GM23248 (cell line): ENCODE results near the gene DOCK3. TPM values are rescaled to one million over a fixed set of nuclear protein-coding genes. Genes with fewer than 3 reads are reported as not detected.

ENCODE experiments used
- DNase-seq: peaks from one replicate; pipeline ENCODE4 v3.0.0-alpha.2; 2015
- H2AFZ ChIP-seq: fragments of 200-600 bp; sonication (generic); 2 replicates; pipeline ENCODE4 v1.6.1; 2016; ENCODE audit warnings: antibody characterized with exemption
- H3F3A ChIP-seq: fragments of 200-600 bp; sonication (generic); 2 replicates; pipeline ENCODE4 v1.6.1; 2016; ENCODE audit warnings: mild to moderate bottlenecking, antibody characterized with exemption, mixed run types; ENCODE audit not compliant: insufficient read depth
- H3K27ac ChIP-seq: fragments of 200-600 bp; sonication (generic); 2 replicates; pipeline ENCODE4 v1.5.1; 2016; ENCODE audit warnings: mild to moderate bottlenecking
- H3K27me3 ChIP-seq: fragments of 200-600 bp; sonication (generic); replicated peaks from 2 replicates; pipeline ENCODE4 v1.6.1; 2016; ENCODE audit warnings: mild to moderate bottlenecking; ENCODE audit not compliant: insufficient read depth
- H3K36me3 ChIP-seq: fragments of 200-600 bp; sonication (generic); 2 replicates; pipeline ENCODE4 v1.6.1; 2016; ENCODE audit warnings: low read depth, mild to moderate bottlenecking
- H3K4me1 ChIP-seq: fragments of 200-600 bp; sonication (generic); 2 replicates; pipeline ENCODE4 v1.6.1; 2016; ENCODE audit warnings: mild to moderate bottlenecking; ENCODE audit not compliant: insufficient read depth
- H3K4me2 ChIP-seq: fragments of 200-600 bp; sonication (generic); one replicate; pipeline ENCODE4 v1.6.1; 2016; ENCODE audit warnings: mild to moderate bottlenecking; ENCODE audit not compliant: unreplicated experiment
- H3K4me3 ChIP-seq: fragments of 200-600 bp; sonication (generic); 2 replicates; pipeline ENCODE4 v1.5.1; 2016; ENCODE audit warnings: mild to moderate bottlenecking
- H3K79me2 ChIP-seq: fragments of 200-600 bp; sonication (generic); 2 replicates; pipeline ENCODE4 v1.6.1; 2016; ENCODE audit warnings: mild to moderate bottlenecking; ENCODE audit not compliant: insufficient read depth
- H3K9ac ChIP-seq: fragments of 200-600 bp; sonication (generic); 2 replicates; pipeline ENCODE4 v1.6.1; 2016; ENCODE audit warnings: mild to moderate bottlenecking
- H3K9me2 ChIP-seq: fragments of 200-600 bp; sonication (generic); 2 replicates; pipeline ENCODE4 v1.6.1; 2016; ENCODE audit warnings: mixed run types, mild to moderate bottlenecking, moderate library complexity; ENCODE audit not compliant: insufficient read depth
- H3K9me3 ChIP-seq: fragments of 200-600 bp; sonication (generic); one replicate; pipeline ENCODE4 v1.6.1; 2017; ENCODE audit warnings: low read depth
- H4K20me1 ChIP-seq: fragments of 200-600 bp; sonication (generic); 2 replicates; pipeline ENCODE4 v1.6.0; 2016; ENCODE audit not compliant: insufficient read depth
- EZH2 ChIP-seq: fragments of 200-600 bp; sonication (generic); IDR thresholded peaks from 2 replicates; pipeline ENCODE4 v1.6.1; 2018; ENCODE audit warnings: antibody characterized with exemption, mild to moderate bottlenecking; ENCODE audit not compliant: insufficient read depth, poor library complexity, severe bottlenecking
- EZH2phosphoT487 ChIP-seq: fragments of 200-600 bp; sonication (generic); IDR thresholded peaks from 2 replicates; pipeline ENCODE4 v1.6.1; 2018; ENCODE audit warnings: antibody characterized with exemption, moderate library complexity, mild to moderate bottlenecking, low read depth; ENCODE audit not compliant: insufficient read depth
- WGBS, 2 experiments: methylation state at CpG; one replicate each; pipeline ENCODE4 v1.1.6; 2015 to 2017; ENCODE audit warnings: low lambda C conversion rate in 2 of 2, low coverage in 1 of 2; ENCODE audit errors: missing lambda C conversion rate in 2 of 2; 5-methylcytosine and 5-hydroxymethylcytosine counted together
- in situ Hi-C: fragments of 300-500 bp; cut with MboI; formaldehyde crosslinking; loops from 2 replicates; pipeline ENCODE4 v1.15.0; 2020
- polyA plus RNA-seq: library from polyadenylated mRNA; unstranded; fragments of >200 nt; fragmentation: Nextera tagmentation; extraction: Ambion mirVana; gene quantifications from 2 replicates; pipeline ENCODE4 v1.2.1, GENCODE V29; 2016
- total RNA-seq: library from RNA; depleted of rRNA; stranded (reverse); fragments of >200 nt; shearing (Covaris generic); gene quantifications from 2 replicates; pipeline ENCODE4 v1.2.3, GENCODE V29; 2014

The DOCK3 gene
- total and polyA plus RNA-seq, 2 experiments from 2014 or later, result 0.23 to 0.43 TPM

- H3K27ac ChIP-seq, result no peak overlapping the region
- H3K79me2 ChIP-seq, result no peaks in the 10 kb centered on the region
- TF ChIP-seq EZH2phosphoT487 (no peak), EZH2 (no peak)
- H3K9me2 ChIP-seq, result no peaks in the 10 kb centered on the region
- H4K20me1 ChIP-seq, result no peaks in the 10 kb centered on the region
- no peaks in the 10 kb centered on the region for H3F3A ChIP-seq
- H2AFZ ChIP-seq, result no peak overlapping the region
- no peak overlapping the region for H3K4me3 ChIP-seq
- WGBS, 2 experiments, result 45 to 52% methylated on average over 3 of the region's 3 CpGs
- DNase-seq, result no peak
- H3K4me1 ChIP-seq, result no peaks in the 10 kb centered on the region
- H3K9me3 ChIP-seq, result no peaks in the 10 kb centered on the region
- no peak overlapping the region for H3K9ac ChIP-seq
- H3K27me3 ChIP-seq, result no peaks in the 10 kb centered on the region
- in situ Hi-C loops, result no loop called here
- H3K4me2 ChIP-seq, result no peak overlapping the region
- no peaks in the 10 kb centered on the region for H3K36me3 ChIP-seq
These were observed 21.5 kb downstream of the DOCK3 start for GRCh38 chr3:50696276-50696675.

GRCh38 chr3:50698269-50698668 is 23.5 kb downstream of the DOCK3 start:
- Histone ChIP-seq H3K27me3 (no peaks in the 10 kb centered on the region), H3K4me2 (no peak overlapping the region), H3K9me2 (no peaks in the 10 kb centered on the region), H3F3A (no peaks in the 10 kb centered on the region), H3K9me3 (no peaks in the 10 kb centered on the region), H3K79me2 (no peaks in the 10 kb centered on the region), H3K27ac (no peak overlapping the region), H3K4me3 (no peak overlapping the region), H3K9ac (no peak overlapping the region), H3K4me1 (no peaks in the 10 kb centered on the region), H2AFZ (no peak overlapping the region), H3K36me3 (no peaks in the 10 kb centered on the region), H4K20me1 (no peaks in the 10 kb centered on the region)
- 62 to 67% methylated on average over 2 of the region's 2 CpGs for WGBS, 2 experiments
- no peak for DNase-seq
- in situ Hi-C loops, result no loop called here
- TF ChIP-seq EZH2 (no peak), EZH2phosphoT487 (no peak)

GRCh38 chr3:50708620-50709019 is 33.9 kb downstream of the DOCK3 start:
- Histone ChIP-seq H3K4me3 (no peak overlapping the region), H3K27ac (no peak overlapping the region), H4K20me1 (no peaks in the 10 kb centered on the region), H3K9me3 (no peaks in the 10 kb centered on the region), H3F3A (no peaks in the 10 kb centered on the region), H3K36me3 (no peaks in the 10 kb centered on the region), H2AFZ (no peak overlapping the region), H3K9ac (no peak overlapping the region), H3K27me3 (no peaks in the 10 kb centered on the region), H3K4me2 (no peak overlapping the region), H3K79me2 (no peaks in the 10 kb centered on the region), H3K9me2 (no peaks in the 10 kb centered on the region), H3K4me1 (no peaks in the 10 kb centered on the region)
- DNase-seq, result no peak
- WGBS, 2 experiments, result 22 to 27% methylated on average over 4 of the region's 4 CpGs
- in situ Hi-C loops, result no loop called here
- TF ChIP-seq EZH2 (no peak), EZH2phosphoT487 (no peak)

- H3K79me2 ChIP-seq, result no peaks in the 10 kb centered on the region
- H3K36me3 ChIP-seq, result no peaks in the 10 kb centered on the region
- no peaks in the 10 kb centered on the region for H3F3A ChIP-seq
- H4K20me1 ChIP-seq, result no peaks in the 10 kb centered on the region
- TF ChIP-seq EZH2, result no peak
- TF ChIP-seq EZH2phosphoT487, result no peak
- H3K9ac ChIP-seq, result no peak overlapping the region
- 30 to 39% methylated on average over 4 of the region's 4 CpGs for WGBS, 2 experiments
- no peaks in the 10 kb centered on the region for H3K27me3 ChIP-seq
- no peaks in the 10 kb centered on the region for H3K9me3 ChIP-seq
- H3K4me3 ChIP-seq, result no peak overlapping the region
- in situ Hi-C loops, result no loop called here
- no peak overlapping the region for H3K27ac ChIP-seq
- no peak overlapping the region for H2AFZ ChIP-seq
- no peak overlapping the region for H3K4me2 ChIP-seq
- no peaks in the 10 kb centered on the region for H3K9me2 ChIP-seq
- peak; percentile 10 for DNase-seq
- no peaks in the 10 kb centered on the region for H3K4me1 ChIP-seq
These were observed 40.2 kb downstream of the DOCK3 start for GRCh38 chr3:50714946-50715345.

- no peaks in the 10 kb centered on the region for H3K79me2 ChIP-seq
- H3K27ac ChIP-seq, result no peak overlapping the region
- peaks cover 7% of the 10 kb centered on the region; the same call in 1 of the 2 replicates for H3F3A ChIP-seq
- H3K27me3 ChIP-seq, result no peaks in the 10 kb centered on the region
- H4K20me1 ChIP-seq, result no peaks in the 10 kb centered on the region
- H3K4me3 ChIP-seq, result no peak overlapping the region
- peaks cover 6% of the 10 kb centered on the region for H3K4me1 ChIP-seq
- no peaks in the 10 kb centered on the region for H3K9me3 ChIP-seq
- H2AFZ ChIP-seq, result no peak overlapping the region
- H3K9me2 ChIP-seq, result no peaks in the 10 kb centered on the region
- no peak overlapping the region for H3K4me2 ChIP-seq
- no peak overlapping the region for H3K9ac ChIP-seq
- DNase-seq, result no peak
- TF ChIP-seq EZH2, result no peak
- TF ChIP-seq EZH2phosphoT487, result no peak
- H3K36me3 ChIP-seq, result no peaks in the 10 kb centered on the region
- in situ Hi-C loops, result no loop called here
- WGBS, 2 experiments, result 26 to 28% methylated on average over 4 of the region's 4 CpGs
These were observed 50.1 kb downstream of the DOCK3 start for GRCh38 chr3:50724831-50725230.
